HEK293 (cell line): Measurements from ENCODE around the gene MLLT11.
A peak's percentile ranks its signal among the peaks of the same experiment; 100 is the strongest.

Experiments
- CTCF ChIA-PET: fragments of 350-600 bp; formaldehyde crosslinking; extraction: SDS; loops from one replicate; lab custom pipeline; 2021; ENCODE audit warnings: antibody characterized with exemption; lab: Yijun Ruan, JAX
- POLR2A ChIA-PET: fragments of 300-600 bp; formaldehyde crosslinking; extraction: SDS; loops from one replicate; lab custom pipeline; 2020; ENCODE audit warnings: antibody characterized with exemption, inconsistent platforms; lab: Yijun Ruan, JAX
- H3K27ac ChIP-seq: fragments of 200-500 bp; sonication (Bioruptor generic); 2 replicates; pipeline ENCODE4 v1.5.1; 2014; ENCODE audit warnings: low read depth, low read length, control low read depth, inconsistent platforms; ENCODE audit errors: extremely low read depth
- H3K36me3 ChIP-seq, 2 experiments: fragments of 200-500 bp in 1 of 2; sonication (Bioruptor generic) in 1 of 2; 1 replicate in 1 of 2; 2 replicates in 1 of 2; pipeline ENCODE4 v1.5.1; 2014 to 2017; ENCODE audit warnings: inconsistent platforms in 2 of 2, low read length in 2 of 2; ENCODE audit not compliant: control insufficient read depth in 2 of 2, insufficient read depth in 1 of 2
- H3K4me1 ChIP-seq: fragments of 200-500 bp; sonication (Bioruptor generic); 2 replicates; pipeline ENCODE4 v1.5.1; 2014; ENCODE audit warnings: mild to moderate bottlenecking, low read length, inconsistent platforms; ENCODE audit not compliant: control insufficient read depth, insufficient read depth
- H3K4me3 ChIP-seq: 2 replicates; pipeline ENCODE4 v1.5.1; 2011; ENCODE audit warnings: low read depth, mild to moderate bottlenecking, control low read depth, low read length, moderate library complexity
- H3K9me3 ChIP-seq: fragments of 200-500 bp; sonication (Bioruptor generic); 2 replicates; pipeline ENCODE4 v1.5.1; 2014; ENCODE audit warnings: low read depth, low read length, inconsistent platforms; ENCODE audit not compliant: control insufficient read depth, insufficient read depth
- AEBP2 ChIP-seq: fragments of 450-650 bp; formaldehyde crosslinking; IDR thresholded peaks from 2 replicates; pipeline ENCODE4 v1.5.1; 2016; ENCODE audit warnings: missing biosample characterization, missing genetic modification characterization, borderline replicate concordance
- CTCF ChIP-seq: fragments of 450-650 bp; formaldehyde crosslinking; IDR thresholded peaks from 2 replicates; pipeline ENCODE4 v1.5.1; 2016; ENCODE audit warnings: missing biosample characterization, missing genetic modification characterization
- FEZF1 ChIP-seq: fragments of 450-650 bp; formaldehyde crosslinking; IDR thresholded peaks from 2 replicates; pipeline ENCODE4 v1.5.1; 2016; ENCODE audit warnings: missing biosample characterization, missing genetic modification characterization
- IKZF3 ChIP-seq: fragments of 450-650 bp; IDR thresholded peaks from 2 replicates; pipeline ENCODE4 v1.5.0; 2018; ENCODE audit warnings: missing biosample characterization, mild to moderate bottlenecking, missing genetic modification characterization, moderate library complexity
- KLF9 ChIP-seq: fragments of 450-650 bp; formaldehyde crosslinking; IDR thresholded peaks from 2 replicates; pipeline ENCODE4 v1.5.1; 2016; ENCODE audit warnings: missing biosample characterization, missing genetic modification characterization, low read depth
- SCRT2 ChIP-seq: fragments of 450-650 bp; formaldehyde crosslinking; IDR thresholded peaks from 2 replicates; pipeline ENCODE4 v1.5.1; 2016; ENCODE audit warnings: missing biosample characterization, missing genetic modification characterization
- ZBTB17 ChIP-seq: fragments of 450-650 bp; formaldehyde crosslinking; IDR thresholded peaks from 2 replicates; pipeline ENCODE4 v1.5.1; 2016; ENCODE audit warnings: missing biosample characterization, missing genetic modification characterization
- ZNF121 ChIP-seq: fragments of 450-650 bp; formaldehyde crosslinking; IDR thresholded peaks from 2 replicates; pipeline ENCODE4 v1.5.1; 2016; ENCODE audit warnings: missing biosample characterization, missing genetic modification characterization
- ZNF19 ChIP-seq: fragments of 450-650 bp; formaldehyde crosslinking; IDR thresholded peaks from 2 replicates; pipeline ENCODE4; 2016; ENCODE audit warnings: missing biosample characterization, missing genetic modification characterization, low read depth
- ZNF335 ChIP-seq: fragments of 450-650 bp; formaldehyde crosslinking; conservative IDR thresholded peaks from 2 replicates; pipeline ENCODE4 v1.5.1; 2016; ENCODE audit warnings: missing biosample characterization, missing genetic modification characterization
- ZNF341 ChIP-seq: fragments of 450-650 bp; formaldehyde crosslinking; IDR thresholded peaks from 2 replicates; pipeline ENCODE4; 2016; ENCODE audit warnings: low read depth, missing biosample characterization, missing genetic modification characterization
- ZNF518A ChIP-seq: fragments of 450-650 bp; formaldehyde crosslinking; conservative IDR thresholded peaks from 2 replicates; pipeline ENCODE4 v1.5.1; 2016; ENCODE audit warnings: low read depth, missing biosample characterization, missing genetic modification characterization
- ZNF610 ChIP-seq: fragments of 450-650 bp; formaldehyde crosslinking; IDR thresholded peaks from 2 replicates; pipeline ENCODE4 v1.5.1; 2016; ENCODE audit warnings: missing biosample characterization, missing genetic modification characterization, borderline replicate concordance
- ZNF654 ChIP-seq: fragments of 450-650 bp; formaldehyde crosslinking; IDR thresholded peaks from 2 replicates; pipeline ENCODE4 v1.5.1; 2016; ENCODE audit warnings: low read depth, missing biosample characterization, missing genetic modification characterization
- TF ChIP-seq, protein P1 (sequence below): fragments of 450-650 bp; formaldehyde crosslinking; IDR thresholded peaks from 2 replicates; pipeline ENCODE4 v1.5.1; 2017; ENCODE audit warnings: missing biosample characterization, missing genetic modification characterization

MLLT11 gene

DNA sequence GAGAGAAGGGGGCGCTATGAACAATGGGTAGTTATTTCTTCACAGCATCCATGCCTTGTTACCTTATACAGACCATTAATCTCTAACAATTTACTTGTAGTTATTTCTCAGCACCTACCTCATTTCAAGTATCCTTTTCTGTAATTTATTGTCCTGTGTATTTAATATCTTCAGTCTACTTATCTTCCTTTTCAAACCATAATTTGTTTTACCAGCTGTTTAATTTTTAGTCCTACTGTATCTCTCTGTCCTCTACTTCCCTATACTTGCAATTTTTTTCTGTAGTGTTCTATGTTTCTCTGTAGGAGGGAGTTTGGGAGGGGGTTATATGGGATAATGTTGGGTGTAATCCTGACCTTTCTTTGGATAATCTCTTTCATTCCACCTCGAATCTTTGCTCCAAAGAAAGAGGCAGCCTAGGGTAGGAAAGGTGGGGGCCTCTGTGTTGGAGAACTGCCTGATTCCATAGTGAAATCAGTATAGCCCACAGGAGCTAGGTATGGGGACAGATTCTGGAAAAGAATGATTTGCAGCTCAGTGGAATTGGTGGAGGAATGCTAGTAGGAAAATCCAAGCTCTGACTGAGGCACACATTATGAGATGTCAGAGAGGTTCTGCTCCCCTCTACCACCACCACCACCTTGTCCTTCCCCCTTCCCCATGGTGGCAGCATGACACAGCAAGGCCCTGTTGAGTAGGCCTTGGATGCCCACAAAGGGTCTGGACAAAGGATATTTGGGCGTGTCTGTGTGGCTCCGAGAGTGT lies 642 bp downstream of the MLLT11 start (continued):
- TF ChIP-seq AEBP2 (tag by site-specific recombination) (no peak), ZBTB17 (peak; percentile 80), ZNF19 (tag by site-specific recombination) (no peak), SCRT2 (tag by site-specific recombination) (no peak), ZNF610 (no peak), ZNF121 (tag by site-specific recombination) (no peak), CTCF (tag by site-specific recombination) (peak; percentile 27; the same call in 1 of the 2 replicates), IKZF3 (tag by site-specific recombination) (peak; percentile 79), FEZF1 (tag by site-specific recombination) (no peak), ZNF654 (tag by site-specific recombination) (no peak), ZNF335 (tag by site-specific recombination) (peak; percentile 74), KLF9 (tag by site-specific recombination) (no peak)
- TF ChIP-seq, protein P1, sequence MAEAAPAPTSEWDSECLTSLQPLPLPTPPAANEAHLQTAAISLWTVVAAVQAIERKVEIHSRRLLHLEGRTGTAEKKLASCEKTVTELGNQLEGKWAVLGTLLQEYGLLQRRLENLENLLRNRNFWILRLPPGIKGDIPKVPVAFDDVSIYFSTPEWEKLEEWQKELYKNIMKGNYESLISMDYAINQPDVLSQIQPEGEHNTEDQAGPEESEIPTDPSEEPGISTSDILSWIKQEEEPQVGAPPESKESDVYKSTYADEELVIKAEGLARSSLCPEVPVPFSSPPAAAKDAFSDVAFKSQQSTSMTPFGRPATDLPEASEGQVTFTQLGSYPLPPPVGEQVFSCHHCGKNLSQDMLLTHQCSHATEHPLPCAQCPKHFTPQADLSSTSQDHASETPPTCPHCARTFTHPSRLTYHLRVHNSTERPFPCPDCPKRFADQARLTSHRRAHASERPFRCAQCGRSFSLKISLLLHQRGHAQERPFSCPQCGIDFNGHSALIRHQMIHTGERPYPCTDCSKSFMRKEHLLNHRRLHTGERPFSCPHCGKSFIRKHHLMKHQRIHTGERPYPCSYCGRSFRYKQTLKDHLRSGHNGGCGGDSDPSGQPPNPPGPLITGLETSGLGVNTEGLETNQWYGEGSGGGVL (tag by site-specific recombination) = peak; percentile 17; the same call in 1 of the 2 replicates

GRCh38 chr1:151061704-151062103 lies 1.5 kb downstream of the MLLT11 start:
- Histone ChIP-seq H3K9me3 (no peaks in the 10 kb centered on the region), H3K4me3 (peak overlapping the region; percentile 89; the same call in 1 of the 2 replicates), H3K36me3 (peaks cover 0 to 24% of the 10 kb centered on the region in 2 experiments; a peak in 2 of 3 replicates), H3K27ac (no peak overlapping the region), H3K4me1 (peaks cover 4% of the 10 kb centered on the region; the same call in 1 of the 2 replicates)
- POLR2A ChIA-PET = interaction anchor here (0.5 to 2.7 kb wide), 5 partner anchors 10 to 104 kb away, joined by 3 to 20 read pairs (median 6); partner anchors contain the start of genes GABPB2 and LYSMD1
- CTCF ChIA-PET = interaction anchor here (0.7 to 3.0 kb wide), 7 partner anchors 10 to 82 kb away, joined by 3 to 15 read pairs (median 4); partner anchors contain the start of gene C1orf56
- TF ChIP-seq ZNF518A (tag by site-specific recombination) = no peak
- TF ChIP-seq ZNF341 (tag by site-specific recombination) = no peak
